NCI-H226 (cell line): ENCODE measurements around the gene RNF31.
"Not testable (repeated sequence)": the region's sequence is repeated elsewhere in the genome, so short reads cannot be mapped to it uniquely, and the experiment has no call there.

Experiments used
- DNase-seq: peaks from one replicate; pipeline ENCODE4 v3.0.0-alpha.2; 2015

The RNF31 gene

GRCh38 chr14:24146978-24147760, at the start of gene RNF31:
TSS of gene RNF31 (plus strand) at chr14:24147498. CDS start at chr14:24147699, 201 bp downstream.
- peak; percentile 97 for DNase-seq

- no peak for DNase-seq
Observed at GRCh38 chr14:24098229-24098926, 48.9 kb upstream of the RNF31 start.

- no peak for DNase-seq
Observed at GRCh38 chr14:24098927-24099813, 48.1 kb upstream of the RNF31 start.

- no peak for DNase-seq
Observed at GRCh38 chr14:24100197-24100981, 46.9 kb upstream of the RNF31 start.

GRCh38 chr14:24100982-24101494, 46.3 kb upstream of the RNF31 start:
- DNase-seq: no peak

DNA sequence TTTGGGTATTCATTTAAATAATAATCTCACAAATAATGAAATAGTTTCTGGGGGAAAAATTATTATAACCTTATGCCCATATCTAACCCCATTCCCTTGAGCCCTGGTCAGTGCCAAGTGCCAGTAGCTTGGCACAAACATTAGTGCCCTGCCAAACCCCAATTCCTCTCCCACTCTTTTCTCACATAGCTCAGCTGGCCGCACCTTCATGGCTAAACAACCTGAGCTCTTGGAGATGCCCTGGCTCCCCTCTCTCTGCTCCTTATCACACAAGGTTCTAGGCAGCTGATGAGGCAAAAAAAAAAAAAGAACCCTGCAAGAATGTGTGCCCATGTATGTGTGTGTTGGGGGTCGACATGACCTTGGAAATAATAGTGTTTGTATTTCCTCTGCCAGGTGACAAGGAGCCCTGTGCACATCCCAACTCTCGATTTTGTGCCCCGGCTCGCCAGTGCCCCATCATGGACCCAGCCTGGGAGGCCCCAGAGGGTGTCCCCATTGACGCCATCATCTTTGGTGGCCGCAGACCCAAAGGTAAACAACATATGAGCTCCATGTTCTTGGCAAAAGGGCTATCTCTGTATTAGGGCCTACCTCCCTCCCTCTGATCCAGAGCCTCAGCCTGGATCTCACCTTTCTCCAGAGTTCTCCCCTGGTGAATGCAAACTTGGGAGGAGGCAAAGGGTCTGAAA, 44.8 kb upstream of the RNF31 start:
- DNase-seq: no peak

DNA sequence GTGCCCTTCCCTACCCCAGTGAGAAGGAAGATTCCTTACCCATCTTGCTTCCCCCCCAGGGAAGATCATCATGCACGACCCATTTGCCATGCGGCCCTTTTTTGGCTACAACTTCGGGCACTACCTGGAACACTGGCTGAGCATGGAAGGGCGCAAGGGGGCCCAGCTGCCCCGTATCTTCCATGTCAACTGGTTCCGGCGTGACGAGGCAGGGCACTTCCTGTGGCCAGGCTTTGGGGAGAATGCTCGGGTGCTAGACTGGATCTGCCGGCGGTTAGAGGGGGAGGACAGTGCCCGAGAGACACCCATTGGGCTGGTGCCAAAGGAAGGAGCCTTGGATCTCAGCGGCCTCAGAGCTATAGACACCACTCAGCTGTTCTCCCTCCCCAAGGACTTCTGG, 43.8 kb upstream of the RNF31 start:
- no peak for DNase-seq

DNA sequence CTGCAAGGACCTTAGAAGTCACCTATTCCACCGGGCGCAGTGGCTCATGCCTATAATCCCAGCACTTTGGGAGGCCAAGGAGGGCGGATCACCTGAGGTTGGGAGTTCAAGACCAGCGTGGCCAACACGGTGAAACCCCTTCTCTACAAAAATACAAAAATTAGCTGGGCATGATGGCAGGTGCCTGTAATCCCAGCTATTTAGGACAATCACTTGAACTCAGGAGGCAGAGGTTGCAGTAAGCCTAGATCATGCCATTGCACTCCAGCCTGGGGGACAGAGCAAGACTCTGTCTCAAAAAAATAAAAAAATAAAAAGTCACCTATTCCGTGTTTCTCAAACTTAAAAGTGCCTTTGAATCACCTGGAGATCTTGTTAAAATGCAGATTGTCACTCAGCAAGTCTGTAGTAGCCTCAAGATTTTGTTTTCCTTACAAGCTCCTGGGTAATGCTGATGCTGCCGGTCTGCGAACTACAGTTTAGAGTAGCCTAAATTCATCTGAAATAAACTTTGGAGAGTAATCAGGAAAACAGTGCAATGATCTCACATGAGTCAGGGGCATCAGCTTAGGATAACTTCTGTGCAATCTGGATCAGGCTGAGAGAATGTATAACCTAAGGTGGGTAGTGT, 41.6 kb upstream of the RNF31 start:
- DNase-seq: not testable (repeated sequence)

- no peak for DNase-seq
Observed at GRCh38 chr14:24106672-24107271, 40.5 kb upstream of the RNF31 start.

DNA sequence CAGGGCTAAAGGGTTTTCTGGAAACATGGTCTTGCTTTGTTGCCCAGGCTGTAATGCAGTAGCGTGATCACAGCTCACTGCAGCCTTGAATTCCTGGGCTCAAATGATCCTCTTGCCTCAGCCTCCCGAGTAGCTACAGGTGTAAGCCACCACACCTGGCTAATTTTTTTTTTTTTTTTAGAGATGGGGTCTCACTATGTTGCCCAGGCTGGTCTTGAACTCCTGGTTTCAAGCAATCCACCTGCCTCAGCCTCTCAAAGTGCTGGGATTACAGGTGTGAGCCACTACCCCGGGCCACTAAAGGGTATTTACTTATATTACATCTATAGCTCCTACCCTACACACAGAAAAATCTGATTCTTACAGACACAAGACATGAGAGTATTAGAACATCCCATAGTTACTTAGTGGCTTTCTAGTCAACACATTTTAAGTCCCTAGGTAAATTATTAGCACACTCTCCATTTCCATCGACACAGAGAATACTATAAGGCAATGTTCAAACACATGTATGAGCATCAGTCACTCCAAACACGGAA, 38.9 kb upstream of the RNF31 start:
- no peak for DNase-seq

DNA sequence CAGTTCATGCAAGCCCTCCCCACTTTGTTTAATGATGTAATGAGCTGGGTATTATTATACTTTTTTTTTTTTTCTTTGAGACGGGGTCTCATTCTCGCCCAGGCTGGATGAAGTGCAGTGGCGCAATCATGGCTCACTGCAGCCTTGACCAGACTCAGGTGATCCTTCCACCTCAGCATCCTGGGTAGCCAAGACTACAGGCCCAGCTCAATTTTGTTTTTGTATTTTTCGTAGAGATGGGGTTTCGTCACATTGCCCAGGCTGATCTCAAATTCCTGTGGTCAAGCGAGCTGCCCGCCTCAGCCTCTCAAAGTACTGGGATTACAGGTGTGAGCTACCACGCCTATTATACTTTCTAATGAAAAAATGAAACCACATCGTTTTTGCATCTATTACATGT, 37.2 kb upstream of the RNF31 start:
- DNase-seq: no peak

DNA sequence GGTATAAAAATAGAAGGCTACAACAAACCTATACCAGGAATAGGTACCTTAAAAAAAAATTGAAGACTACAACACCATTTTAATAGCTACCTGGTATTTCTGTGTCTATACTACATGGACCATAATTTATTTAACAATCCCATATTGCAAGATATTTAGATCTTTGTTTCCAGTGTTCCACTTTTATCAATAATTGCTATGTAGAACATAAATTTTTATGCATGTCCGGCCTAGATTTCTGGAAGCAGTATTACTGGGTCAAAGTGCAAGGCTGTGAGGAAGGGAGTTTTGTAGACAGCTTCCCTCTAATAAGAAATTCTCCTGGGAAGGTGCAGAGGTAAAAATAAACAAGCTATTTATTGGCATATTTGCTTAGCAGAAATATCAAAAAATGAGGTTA, 36.8 kb upstream of the RNF31 start:
- DNase-seq: no peak

DNA sequence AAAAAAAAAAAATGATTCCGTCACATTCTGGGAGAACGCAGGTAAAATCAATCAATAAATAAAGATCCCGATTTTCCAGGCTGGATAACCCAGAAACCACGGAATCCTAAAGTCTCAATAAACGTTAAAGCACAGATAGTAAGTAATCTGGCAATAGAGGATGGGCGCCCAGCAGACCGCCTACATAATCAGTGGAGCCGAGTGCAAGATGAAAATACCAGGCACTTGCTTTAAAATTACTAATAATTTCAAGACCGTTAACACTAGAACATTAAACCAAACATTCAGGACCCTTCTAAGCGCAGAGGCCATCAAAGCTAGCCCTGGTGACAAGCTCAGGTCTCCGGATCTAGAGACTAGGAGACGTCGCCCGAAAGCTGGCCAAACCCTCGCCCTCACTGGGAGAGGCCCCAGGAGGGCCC, 33.9 kb upstream of the RNF31 start:
- DNase-seq: no peak

GRCh38 chr14:24113801-24114531, 33.3 kb upstream of the RNF31 start:
- DNase-seq: peak; percentile 80

GRCh38 chr14:24114532-24115421, 32.5 kb upstream of the RNF31 start, which contains the start of the genes DCAF11 and NRL:
TSS of gene DCAF11 (plus strand) at chr14:24114777. CDS start at chr14:24115595, 818 bp downstream.
TSS of gene NRL (minus strand) at chr14:24114949. CDS start at chr14:24082848, 32,101 bp downstream.
- DNase-seq: peak; percentile 99

- no peak for DNase-seq
Observed at GRCh38 chr14:24115422-24116127, 31.7 kb upstream of the RNF31 start.

DNA sequence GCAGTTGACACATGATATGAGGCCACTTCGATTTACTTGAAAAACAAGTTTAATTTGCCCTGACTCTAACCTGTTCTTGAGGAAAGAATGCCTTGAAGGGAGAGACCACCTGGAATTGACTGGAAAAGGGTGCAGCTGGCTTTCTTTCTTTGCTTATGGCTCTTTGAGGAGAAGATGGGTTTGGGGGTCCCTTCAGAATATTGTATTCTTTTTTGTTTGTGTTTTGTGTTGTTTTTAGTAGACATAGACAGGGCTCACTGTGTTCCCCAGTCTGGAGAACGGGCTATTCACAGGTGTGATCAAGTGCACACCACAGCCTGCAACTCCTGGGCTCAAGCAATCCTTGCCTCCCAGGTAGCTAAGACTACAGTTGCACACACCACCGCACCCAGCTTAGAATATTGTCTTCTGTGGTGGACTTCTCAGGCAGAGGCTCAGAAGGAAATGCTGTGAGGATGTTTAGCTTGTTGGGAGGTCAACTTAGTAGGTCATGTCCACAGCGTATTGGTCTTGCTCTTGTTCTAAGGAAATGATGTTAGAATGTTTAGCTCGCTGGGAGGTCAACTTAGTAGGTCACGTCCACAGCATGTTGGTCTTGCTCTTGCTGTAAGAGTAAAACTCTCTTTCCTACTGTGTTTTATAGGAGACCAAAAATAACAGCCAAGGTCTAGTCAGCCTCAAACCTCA, 31.0 kb upstream of the RNF31 start:
- DNase-seq: no peak
